Calu3 (cell line): Measurements from ENCODE around the gene PAPPA2. TPM values are rescaled to one million over a fixed set of nuclear protein-coding genes. Genes with fewer than 3 reads are reported as not detected.

ENCODE experiments used
- BruUV-seq: library from RNA; stranded (reverse); fragments of 400-500 nt; replicated peaks from 2 replicates; lab custom pipeline; 2021; lab: Mats Ljungman, UMichigan
- CTCF ChIA-PET: fragments of 300-600 bp; sonication (Branson Sonifier 250); formaldehyde crosslinking; loops from one replicate; lab custom pipeline; 2022; ENCODE audit warnings: antibody characterized with exemption; lab: Charles Lee
- DNase-seq: peaks from one replicate; pipeline ENCODE4 v3.0.0; 2022
- H3K27ac Mint-ChIP-seq: one replicate; pipeline ENCODE4 v1.8.0; 2022; ENCODE audit warnings: mixed read lengths; ENCODE audit not compliant: unreplicated experiment
- H3K27me3 Mint-ChIP-seq: one replicate; pipeline ENCODE4 v1.8.0; 2022; ENCODE audit warnings: mixed read lengths; ENCODE audit not compliant: unreplicated experiment
- H3K36me3 Mint-ChIP-seq: one replicate; pipeline ENCODE4 v1.8.0; 2022; ENCODE audit warnings: mild to moderate bottlenecking, moderate library complexity, mixed read lengths; ENCODE audit not compliant: insufficient read depth, unreplicated experiment
- H3K4me1 Mint-ChIP-seq: one replicate; pipeline ENCODE4 v1.8.0; 2022; ENCODE audit warnings: mild to moderate bottlenecking, low read depth, mixed read lengths; ENCODE audit not compliant: unreplicated experiment
- H3K4me3 Mint-ChIP-seq: one replicate; pipeline ENCODE4 v1.8.0; 2022; ENCODE audit warnings: mild to moderate bottlenecking, low read depth, moderate library complexity, mixed read lengths; ENCODE audit not compliant: unreplicated experiment
- H3K9me3 Mint-ChIP-seq: one replicate; pipeline ENCODE4 v1.8.0; 2022; ENCODE audit warnings: low read depth, mixed read lengths; ENCODE audit not compliant: unreplicated experiment
- CTCF ChIP-seq: fragments of 200-600 bp; IDR thresholded peaks from one replicate; pipeline ENCODE4 v1.8.0; 2022; ENCODE audit warnings: antibody characterized with exemption; ENCODE audit not compliant: unreplicated experiment
- intact Hi-C: fragments of 100-400 bp; cut with micrococcal nuclease; formaldehyde crosslinking; loops from one replicate; pipeline ENCODE4 v1.10.0; 2022; ENCODE audit not compliant: unreplicated experiment
- total RNA-seq: library from RNA; stranded (reverse); gene quantifications from 2 replicates; pipeline ENCODE4 v1.2.3, GENCODE V29; 2022

PAPPA2 gene
- total RNA-seq, 1 experiment from 2014 or later = 0.14 TPM

GRCh38 chr1:176884911-176885310 is 421.9 kb downstream of the PAPPA2 start:
- no peaks in the 10 kb centered on the region for H3K4me1 Mint-ChIP-seq
- intact Hi-C loops = no loop called here

GRCh38 chr1:176885341-176885740 is 422.4 kb downstream of the PAPPA2 start:
- no peak overlapping the region for H3K27ac Mint-ChIP-seq

More at GRCh38 chr1:176884911-176885310, 421.9 kb downstream of the PAPPA2 start:
- no peak for DNase-seq
- no TSS peak for BruUV-seq
- no peaks in the 10 kb centered on the region for H3K36me3 Mint-ChIP-seq
- CTCF ChIA-PET = no interaction called here
- no peak overlapping the region for H3K4me3 Mint-ChIP-seq
- peaks cover 46% of the 10 kb centered on the region for H3K27me3 Mint-ChIP-seq
- no peaks in the 10 kb centered on the region for H3K9me3 Mint-ChIP-seq
- no peak for TF ChIP-seq CTCF
- no peak overlapping the region for H3K27ac Mint-ChIP-seq

GRCh38 chr1:176885751-176886150 is 422.8 kb downstream of the PAPPA2 start:
- no peak for DNase-seq
- CTCF ChIA-PET = no interaction called here
- intact Hi-C loops = no loop called here
- no TSS peak for BruUV-seq
- H3K9me3 Mint-ChIP-seq = no peaks in the 10 kb centered on the region
- H3K27me3 Mint-ChIP-seq = peaks cover 54% of the 10 kb centered on the region
- no peak overlapping the region for H3K27ac Mint-ChIP-seq
- no peaks in the 10 kb centered on the region for H3K4me1 Mint-ChIP-seq
- H3K4me3 Mint-ChIP-seq = no peak overlapping the region
- TF ChIP-seq CTCF = no peak
- H3K36me3 Mint-ChIP-seq = no peaks in the 10 kb centered on the region

More at GRCh38 chr1:176885341-176885740, 422.4 kb downstream of the PAPPA2 start:
- CTCF ChIA-PET = no interaction called here
- BruUV-seq = no TSS peak
- no peak for TF ChIP-seq CTCF
- H3K4me1 Mint-ChIP-seq = no peaks in the 10 kb centered on the region
- H3K36me3 Mint-ChIP-seq = no peaks in the 10 kb centered on the region
- no peaks in the 10 kb centered on the region for H3K9me3 Mint-ChIP-seq
- intact Hi-C loops = no loop called here
- no peak for DNase-seq
- H3K4me3 Mint-ChIP-seq = no peak overlapping the region
- H3K27me3 Mint-ChIP-seq = peaks cover 50% of the 10 kb centered on the region

GRCh38 chr1:176888471-176889032 is 425.6 kb downstream of the PAPPA2 start:
- no peaks in the 10 kb centered on the region for H3K9me3 Mint-ChIP-seq

More at GRCh38 chr1:176888471-176889032, 425.6 kb downstream of the PAPPA2 start:
- Mint-ChIP-seq H3K4me3 (no peak overlapping the region), H3K27ac (no peak overlapping the region), H3K36me3 (no peaks in the 10 kb centered on the region), H3K27me3 (peaks cover 77% of the 10 kb centered on the region), H3K4me1 (no peaks in the 10 kb centered on the region)
- TF ChIP-seq CTCF = no peak
- no TSS peak for BruUV-seq
- CTCF ChIA-PET = no interaction called here
- intact Hi-C loops = no loop called here
- no peak for DNase-seq
